ENCODE results near the gene DDX17.

DNA sequence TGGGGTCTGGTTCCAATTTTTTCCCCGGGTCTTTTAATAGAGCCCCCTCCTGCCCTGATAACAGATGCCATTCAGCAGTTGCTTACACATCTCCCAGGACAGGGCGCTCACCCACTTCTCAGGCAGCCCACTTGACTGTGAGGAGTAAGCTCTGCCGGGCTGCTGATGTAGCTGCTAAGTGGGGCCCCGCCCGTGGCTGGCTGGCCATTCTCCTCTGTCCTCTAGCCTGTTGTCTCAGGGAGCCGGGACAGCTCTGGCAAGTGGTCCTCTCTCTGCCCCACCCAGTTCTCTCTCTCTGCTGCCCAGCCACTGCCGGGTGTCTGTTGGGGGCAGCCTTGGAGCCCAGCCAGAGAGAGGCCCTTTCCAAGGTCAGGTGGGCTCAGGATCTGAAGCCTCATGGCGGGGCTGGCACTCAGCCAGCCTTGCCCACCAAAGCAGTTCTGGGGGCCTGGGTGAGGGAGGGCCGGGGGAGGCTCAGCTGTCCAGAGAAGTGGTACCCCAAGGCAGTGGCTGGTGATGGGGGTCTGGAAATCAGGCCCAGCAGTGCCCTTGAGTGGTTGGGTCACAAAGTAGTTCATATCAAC lies 60.0 kb downstream of the DDX17 start:
- TF ChIP-seq EZH2 (IDR thresholded peaks at IDR 0.05; ENCODE audit: low read length, missing control alignments) = no peak
- TF ChIP-seq, protein P1, sequence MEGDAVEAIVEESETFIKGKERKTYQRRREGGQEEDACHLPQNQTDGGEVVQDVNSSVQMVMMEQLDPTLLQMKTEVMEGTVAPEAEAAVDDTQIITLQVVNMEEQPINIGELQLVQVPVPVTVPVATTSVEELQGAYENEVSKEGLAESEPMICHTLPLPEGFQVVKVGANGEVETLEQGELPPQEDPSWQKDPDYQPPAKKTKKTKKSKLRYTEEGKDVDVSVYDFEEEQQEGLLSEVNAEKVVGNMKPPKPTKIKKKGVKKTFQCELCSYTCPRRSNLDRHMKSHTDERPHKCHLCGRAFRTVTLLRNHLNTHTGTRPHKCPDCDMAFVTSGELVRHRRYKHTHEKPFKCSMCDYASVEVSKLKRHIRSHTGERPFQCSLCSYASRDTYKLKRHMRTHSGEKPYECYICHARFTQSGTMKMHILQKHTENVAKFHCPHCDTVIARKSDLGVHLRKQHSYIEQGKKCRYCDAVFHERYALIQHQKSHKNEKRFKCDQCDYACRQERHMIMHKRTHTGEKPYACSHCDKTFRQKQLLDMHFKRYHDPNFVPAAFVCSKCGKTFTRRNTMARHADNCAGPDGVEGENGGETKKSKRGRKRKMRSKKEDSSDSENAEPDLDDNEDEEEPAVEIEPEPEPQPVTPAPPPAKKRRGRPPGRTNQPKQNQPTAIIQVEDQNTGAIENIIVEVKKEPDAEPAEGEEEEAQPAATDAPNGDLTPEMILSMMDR (conservative IDR thresholded peaks at IDR 0.05 in 1 of 2, IDR thresholded peaks at IDR 0.05 in 1 of 2; ENCODE audit: low read depth in 1 of 2, low read length in 2 of 2) = no peak
